ENCODE results near the gene FA2H. TPM values are rescaled to one million over a fixed set of nuclear protein-coding genes. Genes with fewer than 3 reads are reported as not detected.

The FA2H gene
- total and polyA plus RNA-seq, 2 of the 13 experiments (the other 11 are each of a cell fraction or from before 2014, with no cell fraction given), result 0.20 TPM; not detected in 1

GRCh38 chr16:74666425-74667254 is 108.0 kb downstream of the FA2H start, which contains the start of gene RFWD3:
TSS of gene RFWD3 (minus strand) at chr16:74666877. CDS start at chr16:74661449, 5,428 bp downstream.
- BruUV-seq (replicated peaks), result TSS peak; percentile 69
- H3K27ac ChIP-seq (ENCODE audit: extremely low read length, insufficient read depth, low read length), result peak within 1 kb of the TSS; percentile 90
- H4K20me1 ChIP-seq (ENCODE audit: insufficient read depth, low read length), result no peaks in the 10 kb centered on the region
- peaks cover 52% of the 10 kb centered on the region for H3K4me1 ChIP-seq (ENCODE audit: insufficient read depth, low read length)
- DNase-seq (ENCODE audit: low spot score) (peak; percentile 99), ATAC-seq (peak; percentile 100), FAIRE-seq (peak; percentile 85)
- no peaks in the 10 kb centered on the region for H3K9me3 ChIP-seq (ENCODE audit: low read length)
- ChIA-PET CTCF (ENCODE audit: low intra/inter-chr PET ratio, low total read pairs) (no interaction called here), POLR2A (interaction anchor here (0.6 to 2.9 kb wide), 13 partner anchors 8 to 328 kb away, joined by 3 to 22 read pairs (median 4); partner anchors contain the start of genes GLG1 and MLKL)
- peaks cover 46% of the 10 kb centered on the region for H3K79me2 ChIP-seq (ENCODE audit: insufficient read depth, low read length)
- in situ Hi-C loops (cut with HindIII; ENCODE audit: extremely low pct_ligation_motif_present, low pct_unique_long_range_greater_than_20kb), result no loop called here
- H3K36me3 ChIP-seq (replicated peaks in 1 of 2; ENCODE audit: control insufficient read depth in 1 of 2, insufficient read depth in 2 of 2, low read length in 2 of 2), result peaks cover 9 to 25% of the 10 kb centered on the region in 2 experiments; a peak in 4 of 5 replicates
- H3K4me2 ChIP-seq (ENCODE audit: low read depth, low read length), result peak within 1 kb of the TSS; percentile 82
- H3K27me3 ChIP-seq (ENCODE audit: control insufficient read depth in 1 of 2, insufficient read depth in 2 of 2, low read length in 2 of 2), result no peaks in the 10 kb centered on the region
- intact Hi-C loops (cut with micrococcal nuclease; ENCODE audit: unreplicated experiment), result loop anchor here (5.0 kb wide), 1 partner anchor 41 kb away; no protein-coding TSS in a partner anchor
- H3K4me3 ChIP-seq (replicated peaks in 1 of 3; ENCODE audit: insufficient read depth in 1 of 3, low read depth in 2 of 3, low read length in 3 of 3), result peak within 1 kb of the TSS; percentile 81 to 98 (median 90)
- H3K9ac ChIP-seq (ENCODE audit: insufficient read depth, low read depth, low read length), result peak within 1 kb of the TSS; percentile 95
- H2AFZ ChIP-seq (ENCODE audit: low read length), result peak within 1 kb of the TSS; percentile 92
- WGBS (ENCODE audit: low lambda C conversion rate), result under 1% methylated on average over 50 of the region's 63 CpGs
- TF ChIP-seq TAF15 (IDR thresholded peaks at IDR 0.05; ENCODE audit: low read depth, low read length, poor library complexity, severe bottlenecking) (no peak), RELA (CRISPR knock-in tag; IDR thresholded peaks at IDR 0.05) (0 out of 2 replicates have a peak, but pooled peaks have one; percentile 33), ZZZ3 (CRISPR knock-in tag; IDR thresholded peaks at IDR 0.05; ENCODE audit: borderline replicate concordance) (peak; percentile 89; the same call in 1 of the 2 replicates), TERF1 (CRISPR knock-in tag; IDR thresholded peaks at IDR 0.05) (no peak), HNRNPLL (IDR thresholded peaks at IDR 0.05; ENCODE audit: low read depth, low read length, poor library complexity, severe bottlenecking) (peak; percentile 89), HOMEZ (CRISPR knock-in tag; IDR thresholded peaks at IDR 0.05; ENCODE audit: low read depth) (peak; percentile 69; the same call in 1 of the 2 replicates), SMAD9 (CRISPR knock-in tag; IDR thresholded peaks at IDR 0.05) (0 out of 2 replicates have a peak, but pooled peaks have one; percentile 61), KMT2B (CRISPR knock-in tag; IDR thresholded peaks at IDR 0.05) (peak; percentile 81), ZSCAN29 (CRISPR knock-in tag; conservative IDR thresholded peaks at IDR 0.05) (0 out of 2 replicates have a peak, but pooled peaks have one; percentile 63), HNRNPL (IDR thresholded peaks at IDR 0.05; ENCODE audit: low read depth, low read length) (peak; percentile 48; the same call in 1 of the 2 replicates), ZNF138 (CRISPR knock-in tag; IDR thresholded peaks at IDR 0.05; ENCODE audit: low read depth) (peak; percentile 53; the same call in 1 of the 2 replicates), TGIF2 (CRISPR knock-in tag; IDR thresholded peaks at IDR 0.05) (peak; percentile 77), RBM39 (IDR thresholded peaks at IDR 0.05; ENCODE audit: low read depth, low read length, poor library complexity, severe bottlenecking) (peak; percentile 95), PRDM10 (CRISPR knock-in tag; IDR thresholded peaks at IDR 0.05; ENCODE audit: low read depth) (no peak), TAF1 (CRISPR knock-in tag; IDR thresholded peaks at IDR 0.05) (peak; percentile 87), POGZ (CRISPR knock-in tag; IDR thresholded peaks at IDR 0.05) (peak; percentile 89), ZNF792 (CRISPR knock-in tag; IDR thresholded peaks at IDR 0.05) (peak; percentile 48; the same call in 1 of the 2 replicates)
